Activated CD4-positive, alpha-beta T cell treated with anti-CD3 and anti-CD28 coated beads for 1 hour (primary cell): ENCODE measurements around the gene VOPP1.
A peak's percentile ranks its signal among the peaks of the same experiment; 100 is the strongest.

Source experiments
- DNase-seq: peaks from one replicate; pipeline ENCODE4 v3.0.0-alpha.2; 2020

The VOPP1 gene

DNA sequence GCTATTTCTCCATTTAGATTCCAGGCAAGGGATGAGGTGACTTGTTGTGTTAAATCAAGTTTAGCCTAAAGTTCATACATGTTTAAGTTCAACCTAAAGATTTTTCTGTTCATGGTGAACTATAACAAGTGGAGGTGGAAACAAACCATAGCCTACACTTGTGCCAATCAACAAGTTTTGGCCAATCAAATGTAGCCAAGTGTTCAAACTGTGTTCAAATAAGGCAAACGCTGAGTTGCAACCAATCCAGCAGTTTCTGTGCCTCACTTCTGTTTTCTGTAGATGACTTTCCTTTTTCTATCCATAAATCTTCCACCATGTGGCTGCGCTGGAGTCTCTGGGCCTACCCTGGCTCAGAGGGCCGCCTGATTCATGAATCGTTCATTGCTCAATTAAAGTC lies 4.5 kb upstream of the VOPP1 start:
- DNase-seq = no peak

GRCh38 chr7:55575733-55576132 lies 3.4 kb upstream of the VOPP1 start:
- no peak for DNase-seq

- no peak for DNase-seq
These were observed 2.8 kb upstream of the VOPP1 start for GRCh38 chr7:55575098-55575497.

DNA sequence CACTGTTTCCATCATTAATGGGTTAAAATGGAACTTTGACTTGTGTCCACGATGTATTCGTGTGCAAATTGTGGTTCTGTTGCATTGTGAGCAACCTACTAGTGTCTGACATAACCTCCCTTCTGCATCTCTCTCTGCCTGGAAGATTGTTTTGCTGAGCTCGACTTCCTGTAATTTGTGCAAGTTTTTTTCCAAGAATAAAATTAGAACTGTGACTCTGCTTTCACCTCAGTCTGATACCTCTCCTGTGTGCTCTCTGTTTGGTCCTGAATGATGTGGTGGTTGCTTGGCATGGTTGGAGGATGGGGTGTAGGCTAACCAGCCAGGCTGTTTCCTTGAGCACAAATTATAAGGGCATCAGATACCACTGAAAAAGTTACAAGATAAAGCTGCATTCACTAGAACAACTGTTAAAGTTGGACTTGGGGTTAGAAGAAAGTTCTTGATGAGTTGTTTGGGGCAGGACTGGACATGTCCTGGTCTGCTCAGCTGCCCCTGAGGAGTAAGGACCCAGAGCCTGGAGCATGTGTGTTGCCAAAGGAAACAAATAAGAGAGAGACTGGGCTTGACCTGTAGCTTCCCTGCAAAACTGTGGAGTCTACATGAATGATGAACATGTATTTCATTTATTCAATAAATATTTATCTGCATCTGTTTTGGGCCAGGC lies 1.9 kb upstream of the VOPP1 start:
- DNase-seq = no peak

- DNase-seq = no peak
These were observed 1.1 kb upstream of the VOPP1 start for GRCh38 chr7:55573234-55573900.

GRCh38 chr7:55571511-55572377 lies 558 bp downstream of the VOPP1 start:
- DNase-seq = peak; percentile 43

GRCh38 chr7:55570939-55571338 lies 1.4 kb downstream of the VOPP1 start:
- DNase-seq = no peak

DNA sequence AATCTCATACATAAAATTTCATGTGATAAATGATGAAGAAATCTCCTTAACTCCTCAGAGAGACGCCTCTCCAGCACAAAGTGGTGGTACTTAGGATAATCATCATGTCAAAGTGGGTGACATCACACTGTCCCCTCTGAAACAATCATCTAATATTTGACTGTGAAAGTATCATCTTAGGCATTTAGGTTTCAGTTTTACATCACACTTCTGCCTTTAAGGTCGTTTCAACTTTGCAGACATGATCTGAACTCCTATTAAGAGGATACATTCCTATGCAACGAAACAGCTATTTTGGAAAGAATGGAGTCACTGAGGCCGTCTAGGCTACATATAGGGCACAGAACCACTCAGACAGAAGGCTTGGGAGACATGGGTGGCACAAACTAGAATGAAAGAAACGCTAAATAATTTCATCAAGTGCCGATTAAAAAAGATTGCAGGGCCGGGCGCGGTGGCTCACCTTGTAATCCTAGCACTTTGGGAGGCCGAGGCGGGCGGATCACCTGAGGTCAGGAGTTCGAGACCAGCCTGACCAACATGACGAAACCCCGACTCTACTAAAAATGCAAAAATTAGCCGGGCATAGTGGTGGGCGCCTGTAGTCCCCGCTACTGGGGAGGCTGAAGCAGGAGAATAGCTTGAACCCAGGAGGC lies 2.0 kb downstream of the VOPP1 start:
- no peak for DNase-seq

DNA sequence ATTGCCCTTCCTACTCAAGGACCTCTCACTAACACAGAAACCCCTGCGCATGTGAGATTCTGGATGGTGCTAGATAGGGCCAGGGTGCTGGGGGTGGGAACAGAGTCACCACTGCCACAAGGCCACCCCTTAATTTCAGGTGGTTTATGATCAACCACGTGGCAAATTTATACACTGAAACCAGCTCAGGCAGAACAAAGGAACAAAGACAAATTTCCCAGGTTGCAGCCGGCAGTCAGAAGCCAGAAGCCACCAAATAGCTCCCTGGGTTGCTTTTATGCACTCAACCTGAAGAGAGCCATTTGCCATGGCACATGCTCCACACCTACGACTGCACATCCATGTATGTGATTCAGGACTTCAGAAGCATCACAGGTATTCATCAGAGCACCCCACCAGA lies 2.5 kb downstream of the VOPP1 start:
- DNase-seq = no peak

DNA sequence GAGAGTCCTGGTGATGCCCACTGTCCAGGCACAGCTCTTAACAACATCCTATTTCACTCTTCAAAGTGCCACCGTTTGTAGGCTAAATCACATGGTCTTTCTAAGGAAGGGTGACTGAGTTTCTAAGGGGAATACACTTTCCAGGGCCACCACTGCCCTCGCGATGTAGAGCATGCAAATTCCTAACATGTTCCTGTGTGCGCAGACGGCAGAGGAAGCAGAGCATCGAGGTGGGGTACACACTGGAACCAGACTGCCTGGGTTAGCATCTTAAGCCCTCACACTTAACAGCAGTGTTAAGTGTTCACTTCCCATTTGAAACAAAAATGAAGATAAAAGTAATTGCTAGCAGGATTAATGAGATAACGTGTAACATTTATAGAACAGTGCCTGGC lies 3.0 kb downstream of the VOPP1 start:
- no peak for DNase-seq

- no peak for DNase-seq
These were observed 3.6 kb downstream of the VOPP1 start for GRCh38 chr7:55568613-55569268.

- no peak for DNase-seq
These were observed 4.7 kb downstream of the VOPP1 start for GRCh38 chr7:55567571-55567970.

DNA sequence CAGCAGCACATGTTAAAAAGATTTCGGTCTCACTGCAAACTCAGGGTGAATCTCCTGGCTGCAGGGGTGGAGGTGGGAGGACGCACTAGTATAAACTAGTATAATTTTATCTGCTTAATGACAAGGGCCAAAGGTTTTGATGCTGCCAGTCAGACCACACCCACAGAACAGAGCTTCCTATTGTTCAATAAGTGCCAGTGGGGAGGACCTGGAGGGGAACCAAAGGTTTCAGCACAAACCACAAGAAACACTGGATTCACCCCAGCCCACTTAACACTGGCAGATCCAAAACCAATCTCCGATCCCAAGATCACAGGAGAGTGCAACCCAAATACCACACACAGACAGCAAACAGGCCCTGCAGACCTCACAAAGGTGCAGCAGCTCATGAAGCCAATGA lies 6.6 kb downstream of the VOPP1 start:
- no peak for DNase-seq

DNA sequence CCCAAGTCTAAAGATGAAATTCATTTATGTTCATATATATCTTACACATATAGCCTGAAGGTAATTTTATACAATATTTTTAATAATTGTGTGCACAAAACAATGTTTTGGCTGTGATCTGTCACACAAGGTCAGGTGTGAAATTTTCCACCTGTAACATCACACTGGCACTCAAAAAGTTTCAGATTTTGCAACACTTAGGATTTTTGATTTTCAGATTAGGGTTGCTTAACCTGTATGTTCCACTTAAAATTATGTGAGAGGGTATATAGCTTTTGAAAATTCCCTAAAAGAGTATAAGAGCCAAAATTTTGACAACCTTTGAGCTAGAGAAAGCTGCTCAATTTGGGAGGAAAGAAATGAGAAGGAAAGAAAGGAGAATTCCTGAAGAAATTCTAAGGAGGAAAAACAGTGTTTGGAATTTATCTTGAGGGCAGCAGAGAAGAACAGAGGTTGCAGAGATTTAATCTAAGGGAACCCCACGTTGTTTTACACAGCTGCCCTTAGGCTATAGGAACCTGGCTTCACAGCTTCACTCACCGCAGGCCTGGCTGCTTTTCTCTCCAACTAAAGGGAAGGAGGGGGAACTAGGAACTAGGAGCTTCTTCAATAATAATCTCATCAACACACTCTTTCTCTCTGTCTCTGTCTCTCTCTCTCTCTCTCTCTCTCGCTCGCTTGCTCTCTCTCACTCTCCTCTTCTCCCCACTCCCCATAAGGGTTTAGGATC lies 8.5 kb downstream of the VOPP1 start:
- DNase-seq = no peak

DNA sequence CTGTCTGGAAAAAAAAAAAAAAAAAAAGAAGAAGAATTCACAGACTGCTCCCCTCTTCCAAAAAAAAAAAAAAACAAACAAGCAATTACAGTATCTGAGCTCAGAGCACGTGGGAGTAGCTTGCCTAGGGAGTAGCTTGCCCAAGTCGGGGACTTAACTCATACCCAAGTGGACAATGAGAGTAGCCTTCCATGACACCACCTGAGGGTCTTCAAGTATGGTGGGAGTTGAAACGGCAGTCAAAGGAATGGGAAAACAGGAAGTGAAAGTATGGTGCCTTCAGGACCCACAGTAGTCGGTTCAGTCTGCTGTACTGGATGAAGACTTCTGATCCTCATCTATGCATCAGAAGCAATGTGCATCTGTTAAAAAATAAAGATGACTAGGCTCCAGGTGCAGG lies 10.6 kb downstream of the VOPP1 start:
- DNase-seq = no peak

GRCh38 chr7:55558962-55559920 lies 13.1 kb downstream of the VOPP1 start:
- DNase-seq = no peak

DNA sequence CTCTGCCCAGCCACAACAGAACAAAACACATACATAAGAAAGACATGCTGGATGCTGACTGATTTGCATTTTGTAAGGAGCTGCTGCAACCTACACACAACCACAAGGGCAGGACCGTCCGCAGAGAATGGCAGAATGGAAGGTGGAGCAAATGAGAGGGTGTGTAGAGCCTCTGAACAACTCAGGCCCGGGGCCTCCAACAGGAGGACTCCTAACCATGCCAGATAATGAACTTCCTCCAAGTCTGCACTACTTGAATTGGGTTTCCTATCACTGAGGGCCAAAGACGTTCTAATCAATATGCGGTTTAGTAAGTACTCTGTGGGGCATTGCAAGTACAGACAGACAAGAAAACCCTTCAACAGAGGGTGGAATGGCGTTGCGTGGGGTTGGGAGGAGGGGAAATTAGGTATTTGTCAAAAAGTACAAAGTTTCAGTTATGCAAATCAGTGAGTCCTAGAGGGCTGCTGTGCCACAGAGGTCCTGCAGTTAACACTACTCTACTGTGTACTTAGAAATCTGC lies 14.6 kb downstream of the VOPP1 start:
- no peak for DNase-seq

GRCh38 chr7:55556492-55556891 lies 15.8 kb downstream of the VOPP1 start:
- DNase-seq = no peak

DNA sequence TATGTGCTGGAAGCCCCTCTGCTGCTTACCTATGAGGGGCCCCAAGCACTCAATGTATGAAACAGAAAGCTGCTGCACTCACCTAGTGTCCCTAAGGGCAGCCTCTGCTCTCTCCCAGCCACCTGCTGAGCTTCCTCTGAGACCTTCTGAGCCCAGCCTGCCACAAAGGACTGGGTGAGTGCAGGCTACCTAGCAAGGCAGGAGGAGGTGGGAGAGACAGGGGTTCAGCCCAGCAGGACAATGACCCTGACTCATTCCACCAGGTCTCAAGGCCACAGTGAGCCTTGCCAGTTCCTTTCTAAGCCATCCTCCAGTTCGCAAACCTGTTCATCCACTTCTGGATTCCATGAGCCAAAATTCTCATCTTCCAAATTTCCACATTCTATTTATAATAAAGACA lies 16.3 kb downstream of the VOPP1 start:
- DNase-seq = no peak

DNA sequence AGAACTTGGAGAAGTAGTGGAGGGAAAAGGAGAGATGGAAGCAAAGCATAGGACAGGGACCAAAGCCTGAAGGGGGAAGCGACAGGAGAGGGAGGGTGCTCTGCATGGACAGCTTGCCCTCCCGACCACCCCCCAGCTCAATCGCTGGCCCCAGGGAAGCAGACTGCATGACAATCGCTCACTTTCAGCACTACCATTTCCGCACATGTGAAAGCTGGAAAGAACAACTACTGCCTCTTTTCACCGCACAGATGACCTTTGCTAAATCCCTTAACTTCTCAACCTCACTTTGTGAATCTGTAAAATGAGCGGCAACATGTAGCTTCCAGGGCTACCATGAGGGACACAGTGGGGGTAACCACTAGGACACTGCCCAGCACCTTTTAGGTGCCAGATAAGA lies 17.1 kb downstream of the VOPP1 start:
- no peak for DNase-seq

DNA sequence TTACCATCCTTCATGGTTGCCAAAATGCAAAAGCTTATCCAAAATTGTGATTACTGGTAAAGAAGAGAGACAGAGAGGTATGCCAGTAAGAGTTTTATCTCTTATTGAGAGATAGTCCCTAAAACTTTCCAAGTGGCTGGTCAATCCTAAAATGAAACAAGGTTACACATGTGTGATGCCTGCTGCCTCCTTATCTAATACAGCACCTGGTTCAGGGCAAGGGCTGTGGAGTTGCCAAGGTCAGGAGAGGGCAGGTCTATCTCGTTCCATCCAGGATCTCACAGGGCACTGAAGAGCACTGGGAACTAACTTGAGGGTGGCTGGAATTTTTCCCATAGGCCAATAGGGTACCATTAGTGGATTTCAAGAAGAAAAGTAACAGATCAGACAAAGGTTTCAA lies 18.3 kb downstream of the VOPP1 start:
- DNase-seq = no peak
